MCF 10A (cell line): ENCODE measurements around the gene CLDN9. TPM values are rescaled to one million over a fixed set of nuclear protein-coding genes. Genes with fewer than 3 reads are reported as not detected.
A peak's percentile ranks its signal among the peaks of the same experiment; 100 is the strongest.

ENCODE experiments used
- BruUV-seq: library from RNA; stranded (reverse); fragments of 400-500 nt; replicated peaks from 2 replicates; lab custom pipeline; 2021; lab: Mats Ljungman, UMichigan
- CTCF ChIA-PET: fragments of 300-600 bp; sonication (Branson Sonifier 250); formaldehyde crosslinking; extraction: SDS; loops from one replicate; lab custom pipeline; 2021; ENCODE audit warnings: antibody characterized with exemption, inconsistent platforms; lab: Yijun Ruan, JAX
- POLR2A ChIA-PET: fragments of 300-600, 350-650 bp; sonication (Branson Sonifier 250); formaldehyde crosslinking; extraction: SDS; loops from one replicate; lab custom pipeline; 2020; ENCODE audit warnings: antibody characterized with exemption, inconsistent platforms; lab: Yijun Ruan, JAX
- DNase-seq: peaks from one replicate; pipeline ENCODE4 v3.0.0-alpha.2; 2018; ENCODE audit not compliant: unreplicated experiment
- H3K27ac Mint-ChIP-seq: one replicate; pipeline ENCODE4 v1.8.0; 2022; ENCODE audit warnings: mild to moderate bottlenecking, low read depth, mixed read lengths; ENCODE audit not compliant: unreplicated experiment
- H3K27me3 Mint-ChIP-seq: one replicate; pipeline ENCODE4 v1.8.0; 2022; ENCODE audit warnings: mixed read lengths; ENCODE audit not compliant: insufficient read depth, unreplicated experiment
- H3K36me3 Mint-ChIP-seq: one replicate; pipeline ENCODE4 v1.8.0; 2022; ENCODE audit warnings: mild to moderate bottlenecking, moderate library complexity, mixed read lengths; ENCODE audit not compliant: insufficient read depth, unreplicated experiment
- H3K4me1 Mint-ChIP-seq: one replicate; pipeline ENCODE4 v1.8.0; 2022; ENCODE audit warnings: mixed read lengths; ENCODE audit not compliant: insufficient read depth, unreplicated experiment
- H3K4me3 Mint-ChIP-seq: one replicate; pipeline ENCODE4 v1.8.0; 2022; ENCODE audit warnings: mild to moderate bottlenecking, moderate library complexity, mixed read lengths; ENCODE audit not compliant: unreplicated experiment
- H3K9me3 Mint-ChIP-seq: one replicate; pipeline ENCODE4 v1.8.0; 2022; ENCODE audit warnings: mixed read lengths; ENCODE audit not compliant: unreplicated experiment
- intact Hi-C: fragments of 100-400 bp; cut with micrococcal nuclease; formaldehyde crosslinking; loops from 2 replicates; pipeline ENCODE4 v1.14.1; 2022
- total RNA-seq: library from RNA; stranded (reverse); gene quantifications from 2 replicates; pipeline ENCODE4 v1.2.3, GENCODE V29; 2022
- TF ChIP-seq, protein P1 (sequence below): fragments of 200-600 bp; IDR thresholded peaks from one replicate; pipeline ENCODE4 v1.8.0; 2022; ENCODE audit warnings: antibody characterized with exemption, mild to moderate bottlenecking; ENCODE audit not compliant: unreplicated experiment

The CLDN9 gene
- total RNA-seq, 1 experiment from 2014 or later = 0.44 TPM

DNA sequence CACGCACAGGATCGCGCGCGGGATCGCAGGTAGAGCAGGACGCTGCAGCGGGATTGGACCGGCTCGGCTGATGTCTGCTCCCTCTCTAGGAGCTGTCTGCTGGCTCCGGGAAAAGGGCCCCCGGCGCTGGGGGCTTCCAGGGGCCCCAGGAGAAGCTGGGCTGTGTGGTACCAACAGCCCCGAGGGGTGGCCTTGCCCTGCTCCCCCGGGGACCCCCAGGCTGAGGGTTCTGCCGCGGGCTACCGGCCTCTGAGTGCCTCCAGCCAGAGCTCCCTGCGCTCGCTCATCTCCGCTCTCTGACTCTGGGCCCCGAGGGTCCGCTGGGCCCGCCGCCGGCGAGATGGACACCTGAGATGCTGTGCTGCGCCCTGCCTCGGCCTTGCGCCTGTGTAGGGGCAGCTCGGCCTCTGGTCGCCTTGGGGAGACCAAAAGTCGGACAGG lies 45.0 kb upstream of the CLDN9 start:
- TF ChIP-seq, protein P1, sequence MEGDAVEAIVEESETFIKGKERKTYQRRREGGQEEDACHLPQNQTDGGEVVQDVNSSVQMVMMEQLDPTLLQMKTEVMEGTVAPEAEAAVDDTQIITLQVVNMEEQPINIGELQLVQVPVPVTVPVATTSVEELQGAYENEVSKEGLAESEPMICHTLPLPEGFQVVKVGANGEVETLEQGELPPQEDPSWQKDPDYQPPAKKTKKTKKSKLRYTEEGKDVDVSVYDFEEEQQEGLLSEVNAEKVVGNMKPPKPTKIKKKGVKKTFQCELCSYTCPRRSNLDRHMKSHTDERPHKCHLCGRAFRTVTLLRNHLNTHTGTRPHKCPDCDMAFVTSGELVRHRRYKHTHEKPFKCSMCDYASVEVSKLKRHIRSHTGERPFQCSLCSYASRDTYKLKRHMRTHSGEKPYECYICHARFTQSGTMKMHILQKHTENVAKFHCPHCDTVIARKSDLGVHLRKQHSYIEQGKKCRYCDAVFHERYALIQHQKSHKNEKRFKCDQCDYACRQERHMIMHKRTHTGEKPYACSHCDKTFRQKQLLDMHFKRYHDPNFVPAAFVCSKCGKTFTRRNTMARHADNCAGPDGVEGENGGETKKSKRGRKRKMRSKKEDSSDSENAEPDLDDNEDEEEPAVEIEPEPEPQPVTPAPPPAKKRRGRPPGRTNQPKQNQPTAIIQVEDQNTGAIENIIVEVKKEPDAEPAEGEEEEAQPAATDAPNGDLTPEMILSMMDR = no peak
- intact Hi-C loops = no loop called here
- H3K27ac Mint-ChIP-seq = no peak overlapping the region
- peaks cover 5% of the 10 kb centered on the region for H3K4me1 Mint-ChIP-seq
- POLR2A ChIA-PET = interaction anchor here (0.6 to 2.8 kb wide), 4 partner anchors 11 to 214 kb away, joined by 3 to 19 read pairs (median 4); partner anchors contain the start of gene PKMYT1
- no TSS peak for BruUV-seq
- DNase-seq = no peak
- H3K27me3 Mint-ChIP-seq = no peaks in the 10 kb centered on the region
- CTCF ChIA-PET = no interaction called here
- no peaks in the 10 kb centered on the region for H3K36me3 Mint-ChIP-seq
- H3K4me3 Mint-ChIP-seq = no peak overlapping the region
- H3K9me3 Mint-ChIP-seq = no peaks in the 10 kb centered on the region

DNA sequence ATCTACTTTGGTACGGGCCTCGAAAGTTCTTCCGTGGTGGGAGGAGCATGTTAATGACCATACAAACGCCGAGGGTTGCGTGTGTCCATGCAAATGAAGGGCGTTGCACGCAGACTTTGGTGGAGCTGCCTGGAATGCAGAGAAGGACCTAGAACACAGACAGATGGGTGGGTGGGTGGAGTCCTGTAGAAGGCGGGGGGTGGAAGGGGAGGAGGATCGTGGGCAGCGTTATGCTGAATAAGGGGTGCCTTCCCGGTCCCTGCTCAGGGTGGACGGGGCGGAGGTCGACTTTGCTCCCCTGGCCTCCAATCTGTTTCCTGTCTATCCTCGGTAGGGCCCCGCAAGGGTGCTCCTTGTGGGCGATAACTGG lies 44.4 kb upstream of the CLDN9 start:
- no TSS peak for BruUV-seq
- TF ChIP-seq, protein P1 = no peak
- no peaks in the 10 kb centered on the region for H3K27me3 Mint-ChIP-seq
- H3K9me3 Mint-ChIP-seq = no peaks in the 10 kb centered on the region
- CTCF ChIA-PET = no interaction called here
- no peak overlapping the region for H3K27ac Mint-ChIP-seq
- POLR2A ChIA-PET = interaction anchor here (0.7 to 2.8 kb wide), 2 partner anchors 12 to 67 kb away, joined by 4 to 19 read pairs; partner anchors contain the start of gene PKMYT1
- intact Hi-C loops = no loop called here
- peak; percentile 43 for DNase-seq
- H3K4me3 Mint-ChIP-seq = peak overlapping the region; percentile 68
- no peaks in the 10 kb centered on the region for H3K36me3 Mint-ChIP-seq
- peaks cover 5% of the 10 kb centered on the region for H3K4me1 Mint-ChIP-seq

DNA sequence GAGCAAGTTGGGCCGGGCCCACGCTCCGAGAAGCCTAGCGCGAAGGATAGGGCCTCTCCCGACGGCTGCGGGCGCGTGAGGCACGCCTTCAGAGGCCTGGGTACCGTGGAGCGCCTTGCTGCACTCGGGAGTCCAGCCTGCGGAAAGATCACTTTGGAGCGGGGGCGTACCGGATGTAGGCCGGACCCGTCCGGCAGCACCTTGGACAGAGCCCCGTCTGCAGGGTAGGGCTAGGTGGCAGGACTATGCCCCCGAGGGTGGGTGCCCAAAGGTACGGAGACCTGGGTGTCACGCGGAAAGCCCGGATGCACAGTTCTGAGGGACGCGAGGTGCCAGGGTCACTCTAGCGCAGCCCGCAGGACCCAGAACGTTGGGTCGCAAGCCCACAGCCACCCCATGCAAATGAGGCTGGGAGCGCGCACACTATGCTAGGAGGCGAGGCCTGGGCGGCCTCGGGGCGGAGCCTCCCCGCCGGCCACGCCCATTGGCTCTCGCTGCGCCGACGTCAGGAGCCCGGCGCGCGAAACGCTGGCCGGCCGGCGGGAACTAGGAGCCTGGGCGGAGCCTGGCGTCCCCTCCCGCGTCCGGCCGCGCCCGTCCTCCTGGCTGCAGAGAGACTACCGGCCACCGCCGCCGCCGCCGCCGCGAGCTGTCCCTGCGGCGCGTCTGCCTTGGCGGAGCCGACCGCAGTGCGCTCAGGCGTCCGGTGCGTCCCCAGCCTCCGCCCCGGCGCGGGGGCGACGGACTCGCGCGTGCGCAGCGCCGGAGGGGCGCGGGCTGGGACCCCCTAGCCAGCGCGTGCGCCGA lies 43.8 kb upstream of the CLDN9 start, which contains the start of gene PAQR4:
TSS of gene PAQR4 (plus strand) at position 611 of the 807 bp plus-strand sequence. CDS start 327 bp downstream, outside the sequence.
- intact Hi-C loops = loop anchor here (1.0 kb wide), 1 partner anchor 11 kb away; the partner anchor contains the start of gene PKMYT1
- TF ChIP-seq, protein P1 = no peak
- Mint-ChIP-seq H3K4me3 (peak within 1 kb of the TSS; percentile 68), H3K27me3 (no peaks in the 10 kb centered on the region), H3K27ac (no peak within 1 kb of the TSS), H3K4me1 (peaks cover 5% of the 10 kb centered on the region), H3K36me3 (no peaks in the 10 kb centered on the region), H3K9me3 (no peaks in the 10 kb centered on the region)
- peak; percentile 93 for DNase-seq
- ChIA-PET POLR2A (interaction anchor here (0.6 to 2.8 kb wide), 7 partner anchors 12 to 69 kb away, joined by 3 to 19 read pairs (median 4); partner anchors contain the start of genes FLYWCH1, PKMYT1 and TNFRSF12A), CTCF (interaction anchor here (0.6 to 0.9 kb wide), 3 partner anchors 14 to 313 kb away, joined by 3 to 5 read pairs (median 3); no protein-coding TSS in a partner anchor)
- BruUV-seq = no TSS peak
